ENCODE results near the gene TNS4. TPM values are rescaled to one million over a fixed set of nuclear protein-coding genes. Genes with fewer than 3 reads are reported as not detected.

Gene TNS4
- polyA plus RNA-seq, 1 donor: 0.14 TPM

DNA sequence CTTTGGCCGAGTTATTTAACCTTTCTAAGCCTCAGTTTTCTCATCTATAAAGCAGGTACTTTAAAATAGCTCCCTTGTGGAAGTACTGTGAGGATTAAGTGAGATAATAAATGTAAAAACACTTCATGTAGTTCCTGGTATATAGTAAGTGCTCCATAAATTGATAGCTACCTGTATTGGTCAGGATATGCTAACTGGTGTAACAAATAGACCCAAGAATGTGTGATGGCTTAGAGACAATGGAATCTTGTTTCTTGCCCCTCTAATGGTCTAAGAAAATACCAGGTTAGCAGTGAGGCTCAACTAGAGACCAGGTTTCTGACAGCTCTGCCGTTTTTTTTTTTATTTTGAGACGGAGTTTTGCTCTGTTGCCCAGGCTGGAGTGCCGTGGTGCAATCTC lies 34.0 kb upstream of the TNS4 start:
- DNase-seq: no peak

DNA sequence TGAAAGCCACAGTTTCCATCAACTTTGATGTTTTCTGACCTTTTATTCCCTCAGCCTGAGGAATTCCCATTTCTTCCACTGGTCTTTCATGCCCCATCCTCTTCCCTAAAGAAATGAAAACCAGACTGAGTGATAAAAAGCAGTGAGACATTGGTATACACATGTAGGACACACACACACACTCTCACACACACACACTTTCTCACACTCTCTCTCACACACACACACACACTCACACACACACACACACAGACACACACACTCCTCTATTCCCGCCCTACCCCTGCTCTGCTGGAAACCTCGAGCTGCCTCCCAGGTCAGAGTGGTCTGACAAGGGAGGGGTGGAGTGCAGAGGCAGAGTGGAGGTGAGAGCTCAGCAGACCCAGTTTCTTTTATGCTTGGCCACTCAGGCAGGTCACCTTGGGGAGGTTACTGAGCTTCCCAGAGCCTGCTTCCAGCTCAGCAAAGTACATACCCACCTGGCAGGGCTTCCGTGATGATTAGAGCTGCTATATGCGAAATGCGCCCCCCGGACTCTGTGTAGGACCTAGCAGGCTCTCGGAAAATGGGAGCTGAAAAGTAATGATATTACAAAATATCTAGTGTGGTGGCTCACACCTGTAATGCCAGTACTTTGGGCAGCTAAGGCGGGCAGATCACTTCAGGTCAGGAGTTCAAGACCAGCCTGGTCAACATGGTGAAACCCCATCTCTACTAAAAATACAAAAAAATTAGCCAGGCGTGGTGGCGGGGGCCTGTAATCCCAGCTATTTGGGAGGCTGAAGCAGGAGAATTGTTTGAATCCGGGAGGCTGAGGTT lies 33.2 kb upstream of the TNS4 start:
- DNase-seq: no peak

DNA sequence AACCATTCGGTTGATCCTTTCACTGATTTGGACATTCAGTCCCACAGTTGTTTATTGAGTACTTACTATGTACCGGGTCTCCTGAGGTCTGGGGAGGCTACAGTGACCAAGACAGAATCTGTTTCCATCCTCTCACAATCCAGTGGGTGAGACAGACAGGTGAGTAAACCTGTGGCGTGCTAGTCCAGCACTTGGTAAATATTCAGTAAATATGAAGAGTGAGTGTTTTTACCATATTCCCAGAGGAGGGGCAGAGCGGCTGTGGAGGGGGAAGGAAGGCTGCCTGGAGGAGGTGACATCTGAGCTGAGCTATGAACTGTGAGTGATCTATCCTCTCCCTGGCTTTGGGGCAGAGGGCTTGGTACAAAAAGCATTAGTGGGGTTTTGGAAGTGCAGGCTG lies 32.5 kb upstream of the TNS4 start:
- no peak for DNase-seq

DNA sequence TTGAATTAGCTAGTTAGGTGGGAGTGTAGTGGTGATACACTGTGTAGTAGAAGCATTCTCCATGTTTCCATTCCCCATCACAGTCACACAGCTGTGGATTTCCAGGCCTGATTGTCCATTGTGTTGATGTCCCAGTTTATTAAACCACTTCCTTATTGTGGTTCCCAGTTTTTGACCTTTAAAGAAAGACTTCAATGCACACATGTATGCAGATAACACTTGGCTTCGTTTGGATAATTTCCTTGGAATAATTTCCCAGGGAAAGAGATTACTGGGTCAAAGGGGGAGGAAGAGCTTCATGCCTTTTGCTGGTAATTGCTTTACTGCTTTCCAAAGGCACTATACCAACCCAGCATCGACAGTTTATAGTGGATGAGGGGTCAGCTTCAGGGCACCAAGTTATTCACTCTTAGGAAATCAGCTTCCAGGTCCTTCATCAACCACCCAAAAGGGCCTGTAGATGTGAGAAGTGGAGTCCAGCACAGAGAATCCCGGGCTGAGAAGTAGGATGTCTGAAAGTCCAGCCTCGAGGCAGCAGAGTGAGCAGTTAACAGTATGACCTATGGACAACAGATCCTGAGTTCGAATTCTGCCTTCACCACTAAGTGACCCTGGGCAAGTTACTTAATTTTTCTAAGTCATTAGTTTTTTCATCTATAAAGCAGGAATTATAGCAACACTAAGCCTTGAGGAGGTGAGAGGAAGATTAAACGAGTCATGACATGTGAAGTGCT lies 31.3 kb upstream of the TNS4 start:
- no peak for DNase-seq

DNA sequence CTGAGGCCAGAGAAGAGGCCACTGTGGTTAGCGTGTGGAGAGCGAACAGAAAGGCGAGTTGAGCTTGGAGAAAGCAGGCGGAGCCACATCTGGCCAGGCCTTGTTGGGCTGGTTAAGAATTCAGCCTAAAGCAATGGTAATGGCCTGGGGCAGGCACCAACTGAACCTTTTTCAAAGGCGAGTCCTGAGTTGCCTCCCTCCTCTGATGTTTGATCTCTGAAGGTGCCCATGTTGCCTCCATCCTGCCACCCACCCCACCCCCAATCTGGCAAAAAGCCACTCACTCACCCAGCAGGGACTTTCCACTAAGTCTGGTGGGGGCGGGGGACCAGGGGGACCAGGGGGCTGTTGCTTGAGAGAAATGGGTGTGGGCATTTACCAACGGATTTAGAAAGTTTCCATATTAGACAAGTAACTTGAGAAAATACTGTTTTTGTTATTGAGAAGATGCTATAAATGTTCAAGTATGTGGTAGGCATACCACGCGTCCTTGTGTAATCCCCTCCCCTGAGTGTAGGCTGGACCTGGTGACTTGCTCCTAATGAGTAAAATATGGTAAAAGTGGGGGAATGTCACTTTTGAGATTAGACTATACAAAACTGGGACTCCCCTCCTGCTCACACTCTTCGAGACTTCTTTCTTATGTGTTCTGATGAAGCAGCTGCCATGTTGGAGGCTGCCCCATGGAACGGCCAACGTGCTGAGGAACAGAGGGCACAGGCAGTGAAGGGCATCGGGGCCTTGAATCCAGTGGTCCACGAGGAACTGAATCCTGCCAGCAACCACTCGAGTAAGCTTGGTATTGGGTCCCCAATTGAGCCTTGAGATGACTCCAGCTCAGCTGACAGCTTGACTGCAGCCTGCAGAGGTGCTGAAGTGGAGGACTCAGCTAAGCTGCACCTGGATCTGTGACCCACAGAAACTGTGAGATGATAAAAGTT lies 29.9 kb upstream of the TNS4 start:
- no peak for DNase-seq

DNA sequence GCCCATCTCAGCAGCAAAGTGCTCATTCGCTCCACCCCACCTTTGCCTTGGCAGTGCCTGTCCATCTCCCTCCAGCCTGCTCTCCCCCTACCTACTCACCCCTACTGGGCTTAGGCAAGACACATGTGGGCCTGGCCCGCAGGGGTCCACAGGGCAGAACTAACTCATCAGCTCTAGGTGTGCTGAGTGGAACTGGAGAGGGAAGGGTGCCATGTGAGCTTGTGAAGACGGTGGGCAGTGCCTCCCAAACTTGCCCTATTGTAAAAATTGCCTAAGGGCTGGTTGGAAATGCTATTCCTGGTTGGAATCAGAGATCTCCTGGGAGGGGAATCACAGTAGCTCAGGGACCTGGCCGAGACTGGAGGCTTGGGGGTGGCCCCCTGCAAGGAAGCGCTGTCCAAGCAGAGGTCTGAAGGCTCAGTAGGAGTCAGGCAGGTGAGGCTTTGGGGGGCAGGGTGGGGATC lies 29.1 kb upstream of the TNS4 start:
- no peak for DNase-seq

DNA sequence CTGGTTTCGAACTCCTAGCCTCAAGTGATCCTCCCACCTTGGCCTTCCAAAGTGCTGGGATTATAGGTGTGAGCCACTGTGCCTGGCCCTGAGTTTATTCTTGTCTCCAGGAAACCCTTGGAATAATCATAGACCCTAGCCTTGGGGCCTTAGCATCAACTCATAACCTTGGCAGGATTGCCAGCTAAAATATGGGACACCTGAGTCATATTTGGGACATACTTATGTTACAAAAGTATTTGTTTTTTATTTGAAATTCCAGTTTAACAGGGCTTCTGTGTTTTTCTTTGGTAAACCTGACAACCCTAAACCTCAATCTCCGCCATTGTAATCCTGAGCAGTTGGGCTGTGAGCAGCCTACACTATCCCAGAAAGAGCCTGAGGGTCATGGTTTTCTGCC lies 28.6 kb upstream of the TNS4 start:
- DNase-seq: no peak

DNA sequence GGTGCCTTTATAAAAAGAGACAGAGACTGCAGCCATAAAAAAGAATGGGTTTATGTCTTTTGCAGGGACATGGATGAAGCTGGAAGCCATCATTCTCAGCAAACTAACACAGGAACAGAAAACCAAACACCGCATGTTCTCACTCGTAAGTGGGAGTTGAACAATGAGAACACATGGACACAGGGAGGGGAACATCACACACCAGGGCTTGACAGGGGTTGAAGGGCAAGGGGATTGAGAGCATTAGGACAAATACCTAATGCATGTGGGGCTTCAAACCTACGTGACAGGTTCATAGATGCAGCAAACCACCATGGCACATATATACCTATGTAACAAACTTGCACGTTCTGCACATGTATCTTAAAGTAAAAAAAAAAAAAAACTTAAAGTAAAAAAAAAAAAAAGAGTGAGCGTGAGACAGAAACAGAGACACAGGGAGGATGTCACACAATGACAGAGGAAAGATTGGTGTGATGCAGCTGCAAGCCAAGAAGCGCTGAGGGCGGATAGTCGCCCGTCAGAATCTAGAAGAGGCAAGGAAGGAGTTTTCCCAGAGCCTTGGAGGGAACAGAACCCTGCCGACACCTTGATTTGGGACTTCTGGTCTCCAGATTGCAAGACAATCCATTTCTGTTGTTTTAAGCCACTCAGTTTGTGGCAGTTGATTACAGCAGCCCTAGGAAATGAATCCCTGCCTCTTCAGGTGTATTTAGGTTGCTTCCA lies 27.4 kb upstream of the TNS4 start:
- DNase-seq: no peak

DNA sequence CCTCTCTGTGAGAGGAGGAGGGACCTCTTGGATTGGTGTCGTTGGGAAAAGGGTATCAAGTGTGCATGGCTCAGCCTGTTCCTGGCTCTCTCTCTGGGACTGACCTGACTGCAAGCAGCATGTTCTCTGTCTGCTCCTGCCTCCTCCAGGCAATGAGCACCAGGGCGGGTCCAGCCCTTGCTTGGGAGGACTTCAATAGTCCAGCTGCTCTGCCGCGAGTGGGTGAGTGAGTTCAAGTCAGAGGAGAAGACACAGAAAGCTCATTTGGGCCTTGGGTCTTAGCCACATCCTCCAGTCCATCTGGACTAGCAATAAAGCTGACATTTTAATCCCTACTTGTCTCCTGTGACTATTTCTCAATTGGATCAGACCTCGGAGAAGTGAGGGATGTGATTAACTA lies 25.2 kb upstream of the TNS4 start:
- no peak for DNase-seq

DNA sequence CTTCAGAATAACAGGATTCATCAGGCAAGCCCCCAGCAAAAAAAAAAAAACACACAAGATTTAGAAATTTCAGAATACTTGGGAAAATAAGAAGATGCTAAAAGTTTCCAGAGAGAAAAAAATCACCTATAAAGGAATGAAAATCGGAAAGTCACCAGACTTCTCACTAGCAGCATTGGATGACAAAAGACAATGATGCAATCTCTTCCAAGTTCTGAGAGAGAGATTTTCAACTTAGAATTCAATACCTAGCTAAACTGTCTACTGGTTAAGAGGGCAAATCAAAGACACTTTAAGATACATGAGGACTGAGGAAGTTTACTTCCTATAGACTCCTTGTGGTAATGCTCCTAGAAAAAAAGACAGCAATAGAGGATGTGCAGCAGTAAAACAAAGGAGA lies 23.9 kb upstream of the TNS4 start:
- DNase-seq: no peak

DNA sequence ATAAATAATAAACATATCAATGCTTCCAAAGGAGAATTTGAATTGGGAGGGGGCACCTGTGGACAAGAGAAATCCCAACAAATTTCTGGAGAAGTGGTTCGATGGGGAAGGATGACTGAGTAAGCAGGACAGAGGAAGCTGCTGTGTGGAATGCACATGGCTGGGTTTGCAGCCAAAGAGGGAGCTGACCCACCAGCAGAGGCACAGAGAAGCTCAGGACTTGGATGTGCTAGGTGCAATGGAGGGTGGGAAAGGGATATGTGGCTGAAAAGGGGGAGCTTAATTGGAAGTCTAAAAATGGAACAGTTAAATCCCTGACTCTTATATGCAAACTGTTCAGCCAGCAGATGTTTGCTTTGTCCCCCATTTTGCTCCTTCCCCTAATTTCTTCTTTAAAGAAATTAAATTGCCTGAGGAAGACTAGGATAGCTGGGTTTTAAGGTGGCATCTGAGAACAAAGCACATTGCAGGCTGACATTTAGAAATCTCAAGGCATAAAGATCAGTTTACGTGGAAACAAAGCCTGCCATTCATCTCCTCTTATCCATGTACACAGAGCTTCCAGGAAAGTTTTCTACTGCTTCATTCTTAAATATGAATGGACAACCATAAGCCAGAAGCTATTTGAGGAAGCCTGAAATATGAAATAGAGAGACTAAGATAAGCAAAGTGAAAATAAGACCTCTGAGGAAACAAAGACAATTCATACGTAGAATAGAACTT lies 23.0 kb upstream of the TNS4 start:
- no peak for DNase-seq

DNA sequence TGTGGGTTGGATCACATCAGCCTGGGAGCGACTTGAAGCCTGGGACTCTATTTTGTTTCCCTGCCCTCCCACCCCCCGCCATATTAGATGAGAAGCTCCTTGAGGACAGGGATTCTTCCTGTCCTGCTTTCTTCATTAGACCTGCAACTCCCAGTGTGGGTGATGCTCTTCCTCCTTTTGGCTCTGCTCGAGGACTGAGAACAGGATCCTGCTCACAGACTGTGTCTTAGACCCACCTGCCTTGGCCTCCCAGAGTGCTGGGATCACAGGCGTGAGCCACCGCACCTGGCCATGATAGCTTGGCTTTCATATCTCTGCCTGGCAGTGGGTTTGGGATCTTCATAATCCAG lies 21.5 kb upstream of the TNS4 start:
- DNase-seq: no peak

DNA sequence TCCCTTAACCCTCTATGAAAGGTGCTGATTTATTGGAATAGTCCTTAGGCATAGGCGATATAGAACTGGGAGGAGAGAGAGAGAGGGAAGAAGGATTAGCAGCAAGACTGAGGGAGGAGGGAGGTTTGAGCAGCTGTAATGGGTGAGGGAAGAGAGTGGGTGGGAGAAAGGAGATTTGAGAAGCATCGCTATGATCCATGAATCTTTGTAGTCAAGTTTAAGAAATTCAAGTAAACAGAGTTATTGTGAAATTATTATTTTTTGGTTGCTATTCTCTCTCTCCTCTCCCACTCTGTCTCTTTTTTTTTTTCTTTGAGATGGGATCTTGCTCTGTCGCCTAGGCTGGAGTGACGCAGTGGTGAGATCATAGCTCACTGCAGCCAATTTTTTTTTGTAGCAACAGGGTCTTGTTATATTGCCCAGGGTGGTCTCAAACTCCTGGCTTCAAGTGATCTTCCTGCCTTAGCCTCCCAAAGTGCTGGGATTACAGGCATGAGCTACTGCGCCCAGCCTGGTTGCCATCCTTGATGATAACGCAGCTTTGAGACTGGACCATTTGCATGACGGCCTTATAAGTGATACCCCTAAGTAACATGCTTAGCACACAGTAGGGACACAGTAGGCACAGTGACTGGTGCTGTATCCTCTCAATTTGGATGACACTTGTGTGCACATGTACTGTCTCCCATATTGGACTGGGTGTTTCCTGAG lies 21.0 kb upstream of the TNS4 start:
- DNase-seq: no peak

DNA sequence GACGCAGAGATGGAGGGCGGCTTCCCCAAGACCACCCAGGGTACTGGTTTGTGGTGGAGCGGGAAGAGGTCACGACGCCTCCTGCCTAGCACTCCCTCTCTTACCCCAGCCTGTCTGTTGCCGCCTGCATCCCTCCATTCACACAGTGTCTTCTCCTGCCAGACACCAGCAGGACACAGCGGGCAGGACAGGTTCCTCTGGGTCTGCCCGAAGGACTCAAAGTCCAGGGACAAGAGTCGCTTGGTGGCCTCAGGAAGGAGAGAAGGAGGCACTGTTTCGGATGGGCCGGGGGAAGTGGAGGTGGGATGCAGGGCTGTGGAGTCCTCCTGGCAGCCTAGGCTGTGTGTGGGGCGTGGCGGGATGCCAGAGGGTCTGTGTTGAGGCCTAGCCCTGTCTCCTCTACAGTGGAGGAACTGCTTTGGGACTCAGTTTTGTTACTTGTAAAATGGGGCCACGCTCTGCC lies 19.6 kb upstream of the TNS4 start:
- no peak for DNase-seq

DNA sequence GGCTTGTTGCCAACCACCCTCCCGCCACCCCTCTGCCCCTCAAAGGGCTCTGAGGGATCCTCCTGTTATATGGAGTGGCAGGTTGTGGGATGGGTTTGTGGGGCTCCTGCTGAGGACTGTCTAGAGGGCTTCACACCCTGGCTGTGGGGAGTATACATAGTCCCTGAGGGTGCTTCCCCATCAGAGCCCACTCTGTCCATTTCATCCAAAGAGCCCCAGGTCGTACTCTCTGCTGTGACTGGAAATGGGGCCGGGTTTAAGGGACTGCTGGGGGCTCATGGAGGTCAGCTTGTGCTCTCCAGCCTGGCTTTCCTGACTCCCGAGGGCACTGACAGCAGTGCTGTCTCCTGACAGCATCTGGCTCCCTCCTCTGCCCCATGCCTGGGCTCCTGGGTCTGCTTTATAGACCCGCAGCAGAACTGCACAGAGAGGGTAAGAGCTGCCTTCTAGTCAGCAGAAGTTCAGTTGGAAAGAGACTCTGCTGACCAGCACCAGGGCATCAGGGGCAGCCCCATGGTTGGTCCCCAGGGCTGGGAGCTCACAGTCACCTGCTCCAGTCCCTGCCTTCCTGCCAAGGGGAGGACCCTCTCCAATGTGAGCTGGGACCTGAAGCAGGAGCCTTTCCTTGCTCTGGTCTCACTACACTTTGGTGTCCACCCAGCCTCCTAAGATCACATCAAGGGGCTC lies 17.8 kb upstream of the TNS4 start:
- DNase-seq: no peak

DNA sequence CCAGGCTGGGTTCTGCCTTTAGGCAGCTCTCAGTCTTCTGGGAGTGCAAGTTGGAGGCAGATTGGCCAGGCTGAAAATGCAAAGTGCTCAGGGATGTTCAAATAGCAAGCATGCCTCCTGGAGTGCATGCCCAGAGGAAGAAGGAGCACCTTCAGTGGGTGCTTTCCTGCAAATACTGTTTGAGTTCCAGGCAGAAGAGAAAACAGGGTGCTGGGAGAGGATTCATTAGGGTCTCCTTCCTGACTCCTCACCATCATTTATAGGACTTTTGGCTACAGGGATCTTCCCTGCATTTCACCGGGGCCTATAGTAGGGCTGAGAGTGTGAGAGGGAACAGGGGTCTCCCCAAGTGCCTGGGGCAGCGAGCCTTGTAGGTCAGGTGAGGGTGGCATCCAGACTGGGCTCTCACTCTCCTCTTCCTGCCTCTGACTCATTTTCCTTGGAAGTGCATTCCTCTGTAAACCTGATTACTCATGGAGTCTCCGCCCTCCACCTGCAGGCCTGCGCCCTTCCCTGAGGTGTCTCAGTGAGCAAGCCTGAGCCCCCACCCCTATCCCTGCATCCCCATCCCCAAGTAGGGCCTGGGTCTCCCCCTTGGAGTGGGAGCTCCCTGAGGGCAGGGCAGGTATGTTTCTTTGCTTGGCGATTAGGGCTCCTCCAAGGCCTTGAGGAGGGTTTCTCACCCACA lies 17.1 kb upstream of the TNS4 start:
- DNase-seq: no peak

DNA sequence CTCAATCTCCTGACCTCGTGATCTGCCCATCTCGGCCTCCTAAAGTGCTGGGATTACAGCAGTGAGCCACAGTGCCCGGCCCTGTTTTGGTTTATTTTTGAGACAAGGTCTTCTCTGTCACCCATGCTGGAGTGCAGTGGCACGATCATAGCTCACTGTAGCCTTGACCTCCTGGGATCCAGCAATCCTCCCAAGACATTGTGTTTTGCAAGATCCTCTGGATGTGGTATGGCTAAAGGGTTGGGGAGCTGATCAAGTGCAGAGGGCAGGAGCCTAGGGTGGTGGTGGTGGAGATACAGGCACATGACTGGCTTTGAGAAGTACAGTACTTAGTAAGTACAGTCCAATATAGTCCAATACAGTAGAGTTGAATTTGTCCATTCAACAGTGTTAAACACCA lies 16.6 kb upstream of the TNS4 start:
- no peak for DNase-seq

DNA sequence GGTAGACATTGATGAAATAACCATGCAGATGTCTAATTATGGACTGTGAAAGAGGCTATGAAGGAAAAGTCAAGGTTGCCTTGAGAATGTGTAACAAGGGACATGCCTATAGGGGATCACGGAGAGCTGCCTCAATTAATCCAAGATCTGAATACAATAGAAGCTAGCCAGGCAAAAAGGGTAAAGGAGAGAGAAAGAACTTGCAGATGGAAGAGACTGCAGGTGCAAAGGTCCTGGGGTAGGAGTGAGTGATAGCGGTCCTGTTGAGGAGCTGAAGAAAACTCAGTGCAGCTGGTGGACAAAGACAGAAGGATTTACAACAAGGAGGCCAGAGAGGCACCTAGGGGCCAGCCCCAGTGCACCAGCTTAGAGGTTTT lies 15.9 kb upstream of the TNS4 start:
- DNase-seq: no peak

DNA sequence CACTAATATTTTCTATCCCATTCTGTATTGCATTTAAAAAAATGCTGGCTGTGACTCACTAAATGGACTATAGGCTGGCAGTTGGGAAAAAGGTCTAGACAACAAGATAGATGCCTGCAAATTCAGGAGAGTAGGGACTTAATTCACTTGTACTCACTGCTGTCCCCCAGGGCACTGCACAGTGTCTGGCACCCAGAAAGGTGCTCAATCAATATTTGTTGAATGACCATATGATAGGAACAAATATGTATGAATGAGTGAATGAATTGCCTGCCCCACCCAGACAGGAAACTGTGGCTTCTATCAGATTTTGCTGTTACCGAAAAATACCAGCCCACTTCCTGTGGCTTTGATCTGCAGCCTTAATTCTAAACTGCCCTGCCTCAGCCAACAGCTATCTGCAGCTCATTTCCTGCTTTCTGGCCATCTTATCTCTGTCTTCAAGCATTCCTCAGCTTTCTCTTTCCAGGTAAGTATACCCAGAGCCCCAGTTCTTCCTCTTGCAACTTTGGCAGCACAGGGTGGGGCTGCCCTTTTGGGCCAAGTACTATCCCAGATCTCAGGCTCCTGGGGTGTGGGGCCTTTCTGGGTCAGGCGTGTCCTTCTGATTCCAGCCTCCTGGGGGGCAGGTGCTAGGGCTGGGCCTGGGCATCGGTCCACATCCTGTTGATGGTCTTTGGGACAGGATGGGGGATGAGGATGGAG lies 15.3 kb upstream of the TNS4 start:
- DNase-seq: no peak
